Neural progenitor cell (in vitro differentiated cells): ENCODE data around the gene CEP170.
"Not testable (repeated sequence)": the region's sequence is repeated elsewhere in the genome, so short reads cannot be mapped to it uniquely, and the experiment has no call there.

Experiments used
- CTCF ChIP-seq: fragments of 200-600 bp; sonication (generic); IDR thresholded peaks from 2 replicates; pipeline ENCODE4 v1.5.1; 2017; ENCODE audit warnings: antibody characterized with exemption, mild to moderate bottlenecking
- EZH2 ChIP-seq: fragments of 200-600 bp; sonication (generic); IDR thresholded peaks from 2 replicates; pipeline ENCODE4 v1.6.1; 2017; ENCODE audit warnings: antibody characterized with exemption, mild to moderate bottlenecking, moderate library complexity
- EZH2phosphoT487 ChIP-seq: fragments of 200-600 bp; sonication (generic); IDR thresholded peaks from 2 replicates; pipeline ENCODE4 v1.6.1; 2017; ENCODE audit warnings: antibody characterized with exemption

- TF ChIP-seq EZH2, CTCF, EZH2phosphoT487: not testable (repeated sequence)
Observed at GRCh38 chr1:243205026-243205501, 50.0 kb downstream of the CEP170 start.
